Adipocyte (in vitro differentiated cells): Measurements from ENCODE around the gene SLC39A12.
A peak's percentile ranks its signal among the peaks of the same experiment; 100 is the strongest.

ENCODE experiments used
- DNase-seq: peaks from one replicate; pipeline ENCODE4 v3.0.0-alpha.2; 2015; ENCODE audit warnings: low read depth
- H3K27me3 ChIP-seq: replicated peaks from 2 replicates; pipeline ENCODE4 v1.7.0; 2013; ENCODE audit warnings: mild to moderate bottlenecking, low read length, moderate library complexity; ENCODE audit not compliant: control insufficient read depth, insufficient read depth
- H3K36me3 ChIP-seq: 2 replicates; pipeline ENCODE4 v1.7.0; 2013; ENCODE audit warnings: low read length, mild to moderate bottlenecking, moderate library complexity; ENCODE audit not compliant: control insufficient read depth, insufficient read depth, severe bottlenecking
- H3K4me1 ChIP-seq: 2 replicates; pipeline ENCODE4 v1.7.0; 2013; ENCODE audit warnings: mild to moderate bottlenecking, low read length, moderate library complexity; ENCODE audit not compliant: control insufficient read depth, insufficient read depth
- H3K4me3 ChIP-seq: 2 replicates; pipeline ENCODE4 v1.7.0; 2013; ENCODE audit warnings: mild to moderate bottlenecking, low read length, moderate library complexity
- H3K9ac ChIP-seq: 2 replicates; pipeline ENCODE4 v1.7.0; 2013; ENCODE audit warnings: mild to moderate bottlenecking, low read length, moderate library complexity
- H3K9me3 ChIP-seq: 2 replicates; pipeline ENCODE4 v1.7.0; 2013; ENCODE audit warnings: mild to moderate bottlenecking, low read length, moderate library complexity; ENCODE audit not compliant: control insufficient read depth

Gene SLC39A12

GRCh38 chr10:18068401-18068800 lies 116.7 kb downstream of the SLC39A12 start:
- Histone ChIP-seq H3K9ac (no peak overlapping the region), H3K36me3 (no peaks in the 10 kb centered on the region), H3K4me1 (peaks cover 6% of the 10 kb centered on the region), H3K4me3 (no peak overlapping the region), H3K27me3 (no peaks in the 10 kb centered on the region), H3K9me3 (peaks cover 10% of the 10 kb centered on the region)
- peak; percentile 27 for DNase-seq

- peaks cover 20% of the 10 kb centered on the region for H3K27me3 ChIP-seq
- peaks cover 5% of the 10 kb centered on the region for H3K9me3 ChIP-seq
- no peak overlapping the region for H3K9ac ChIP-seq
- DNase-seq, result no peak
- no peaks in the 10 kb centered on the region for H3K36me3 ChIP-seq
- H3K4me3 ChIP-seq, result no peak overlapping the region
- peaks cover 6% of the 10 kb centered on the region for H3K4me1 ChIP-seq
Observed at GRCh38 chr10:18071591-18071990, 119.9 kb downstream of the SLC39A12 start.

- Histone ChIP-seq H3K4me3 (no peak overlapping the region), H3K36me3 (no peaks in the 10 kb centered on the region), H3K9me3 (peaks cover 5% of the 10 kb centered on the region), H3K9ac (no peak overlapping the region), H3K27me3 (peaks cover 20% of the 10 kb centered on the region), H3K4me1 (peaks cover 6% of the 10 kb centered on the region)
- no peak for DNase-seq
Observed at GRCh38 chr10:18073314-18073713, 121.6 kb downstream of the SLC39A12 start.

DNA sequence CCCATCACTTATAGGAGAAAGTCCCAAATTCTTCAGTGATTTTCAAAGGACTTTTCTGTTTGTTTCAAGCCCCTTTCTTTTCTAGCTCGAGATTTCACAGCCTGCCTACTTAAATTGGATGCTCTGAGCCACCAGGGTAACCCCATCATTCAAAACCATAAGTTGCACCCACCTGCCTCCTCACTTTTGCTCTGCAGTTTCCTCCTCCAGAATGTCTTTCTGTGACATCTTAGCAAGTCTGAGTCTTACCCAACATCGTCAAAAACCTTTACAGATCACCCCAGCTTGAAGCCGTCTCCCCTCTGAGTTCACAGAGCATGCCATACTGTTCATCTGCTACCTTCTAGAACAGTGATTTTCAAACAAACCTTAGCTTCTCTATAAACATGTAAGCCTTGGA lies 124.2 kb downstream of the SLC39A12 start:
- H3K4me3 ChIP-seq, result no peak overlapping the region
- H3K9me3 ChIP-seq, result peaks cover 5% of the 10 kb centered on the region
- no peak for DNase-seq
- peaks cover 12% of the 10 kb centered on the region for H3K4me1 ChIP-seq
- no peak overlapping the region for H3K9ac ChIP-seq
- no peaks in the 10 kb centered on the region for H3K36me3 ChIP-seq
- H3K27me3 ChIP-seq, result peaks cover 20% of the 10 kb centered on the region

- Histone ChIP-seq H3K27me3 (peaks cover 44% of the 10 kb centered on the region), H3K4me3 (no peak overlapping the region), H3K9ac (no peak overlapping the region), H3K36me3 (no peaks in the 10 kb centered on the region), H3K9me3 (peaks cover 2% of the 10 kb centered on the region), H3K4me1 (peaks cover 6% of the 10 kb centered on the region)
- peak; percentile 65 for DNase-seq
Observed at GRCh38 chr10:18079665-18080295, 128.1 kb downstream of the SLC39A12 start.

- H3K9ac ChIP-seq, result no peak overlapping the region
- peaks cover 35% of the 10 kb centered on the region for H3K27me3 ChIP-seq
- H3K4me3 ChIP-seq, result no peak overlapping the region
- H3K36me3 ChIP-seq, result no peaks in the 10 kb centered on the region
- no peak for DNase-seq
- peaks cover 7% of the 10 kb centered on the region for H3K4me1 ChIP-seq
- H3K9me3 ChIP-seq, result no peaks in the 10 kb centered on the region
Observed at GRCh38 chr10:18082381-18082780, 130.7 kb downstream of the SLC39A12 start.

DNA sequence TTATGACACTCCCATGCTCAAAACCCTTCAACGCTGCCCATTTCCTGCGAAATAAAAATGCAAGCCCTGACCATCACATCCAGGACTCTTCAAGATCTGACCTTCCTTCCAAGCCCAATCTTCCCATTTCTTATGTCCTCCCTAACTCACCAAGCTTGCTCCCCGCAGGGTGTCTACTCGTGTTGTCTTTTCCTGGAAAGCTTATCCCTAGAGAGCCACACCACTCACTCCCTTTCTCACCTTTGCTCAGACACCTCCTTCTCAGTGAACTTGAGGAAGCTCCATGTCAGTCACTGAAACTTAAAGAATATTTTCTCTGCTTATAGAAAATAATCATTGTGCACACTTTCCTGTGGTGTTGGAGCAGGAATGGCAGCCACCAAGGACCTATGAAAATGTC lies 134.1 kb downstream of the SLC39A12 start:
- Histone ChIP-seq H3K36me3 (no peaks in the 10 kb centered on the region), H3K9ac (no peak overlapping the region), H3K4me3 (no peak overlapping the region), H3K27me3 (peaks cover 38% of the 10 kb centered on the region), H3K4me1 (peaks cover 4% of the 10 kb centered on the region), H3K9me3 (no peaks in the 10 kb centered on the region)
- DNase-seq, result no peak

DNA sequence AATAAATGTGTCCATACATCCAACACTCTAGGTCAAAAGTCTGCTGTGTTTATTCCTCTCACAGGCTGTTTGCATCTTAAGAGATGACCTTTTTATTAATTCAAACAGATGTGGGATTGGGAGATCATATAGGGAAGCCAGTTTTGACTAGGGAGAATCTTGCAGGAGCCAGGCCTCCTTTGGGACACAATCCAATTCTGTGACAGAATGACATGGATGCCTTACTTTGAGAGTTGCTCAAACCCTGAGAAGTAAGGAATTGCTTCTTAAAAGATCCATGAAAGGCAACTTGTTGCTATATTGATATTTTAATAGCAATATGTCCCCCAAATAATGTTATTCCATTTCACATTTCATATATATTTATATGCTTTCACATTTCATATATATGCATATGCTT lies 135.0 kb downstream of the SLC39A12 start:
- DNase-seq, result no peak
- H3K36me3 ChIP-seq, result no peaks in the 10 kb centered on the region
- no peak overlapping the region for H3K4me3 ChIP-seq
- H3K9ac ChIP-seq, result no peak overlapping the region
- H3K4me1 ChIP-seq, result peaks cover 4% of the 10 kb centered on the region
- H3K27me3 ChIP-seq, result peaks cover 41% of the 10 kb centered on the region
- H3K9me3 ChIP-seq, result no peaks in the 10 kb centered on the region

DNA sequence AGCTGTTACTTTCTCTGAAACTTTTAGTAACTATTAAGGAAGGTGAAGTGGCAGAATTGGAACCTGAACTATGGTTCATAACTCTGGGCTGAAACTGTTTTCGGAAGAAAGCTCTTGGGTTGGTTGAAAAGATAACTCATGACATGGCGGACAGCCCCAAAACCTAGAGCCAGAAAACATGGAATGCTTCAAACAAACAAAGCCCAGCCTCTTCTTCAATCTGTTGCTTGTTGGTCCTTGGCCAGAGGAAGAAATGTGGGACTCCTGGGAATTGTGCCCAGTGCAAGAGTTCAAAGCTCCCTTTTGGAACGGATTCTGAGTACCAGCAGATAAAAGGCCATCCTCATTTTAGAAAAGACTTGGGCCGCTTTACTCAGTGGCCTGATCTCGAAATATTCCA lies 135.6 kb downstream of the SLC39A12 start:
- DNase-seq, result no peak
- peaks cover 37% of the 10 kb centered on the region for H3K27me3 ChIP-seq
- no peak overlapping the region for H3K9ac ChIP-seq
- no peaks in the 10 kb centered on the region for H3K9me3 ChIP-seq
- no peak overlapping the region for H3K4me3 ChIP-seq
- no peaks in the 10 kb centered on the region for H3K36me3 ChIP-seq
- H3K4me1 ChIP-seq, result peaks cover 4% of the 10 kb centered on the region
